ENCODE data around the gene NOC4L.

NOC4L gene

GRCh38 chr12:132187646-132188450 is 43.6 kb downstream of the NOC4L start:
- Histone ChIP-seq H3K4me3 (ENCODE audit: low read depth, low read length, poor library complexity, severe bottlenecking) (no peak overlapping the region), H3K27me3 (ENCODE audit: insufficient read depth, low read length) (peaks cover 2% of the 10 kb centered on the region; the same call in 1 of the 2 replicates), H3K36me3 (ENCODE audit: insufficient read depth, low read length) (no peaks in the 10 kb centered on the region), H3F3A (ENCODE audit: insufficient read depth, low read length) (no peaks in the 10 kb centered on the region), H3K79me2 (ENCODE audit: insufficient read depth, low read length) (no peaks in the 10 kb centered on the region), H4K20me1 (ENCODE audit: insufficient read depth, low read length) (no peaks in the 10 kb centered on the region), H3K9ac (ENCODE audit: low read length) (no peak overlapping the region), H3K4me1 (ENCODE audit: insufficient read depth, low read length, severe bottlenecking) (peaks cover 8% of the 10 kb centered on the region), H3K27ac (ENCODE audit: low read depth, low read length, poor library complexity, severe bottlenecking) (no peak overlapping the region), H3K4me2 (ENCODE audit: low read length) (no peak overlapping the region), H3K9me3 (ENCODE audit: low read length) (no peaks in the 10 kb centered on the region), H3K9me2 (ENCODE audit: low read depth, low read length) (no peaks in the 10 kb centered on the region), H2AFZ (ENCODE audit: low read length) (no peak overlapping the region)
- TF ChIP-seq, protein P1, sequence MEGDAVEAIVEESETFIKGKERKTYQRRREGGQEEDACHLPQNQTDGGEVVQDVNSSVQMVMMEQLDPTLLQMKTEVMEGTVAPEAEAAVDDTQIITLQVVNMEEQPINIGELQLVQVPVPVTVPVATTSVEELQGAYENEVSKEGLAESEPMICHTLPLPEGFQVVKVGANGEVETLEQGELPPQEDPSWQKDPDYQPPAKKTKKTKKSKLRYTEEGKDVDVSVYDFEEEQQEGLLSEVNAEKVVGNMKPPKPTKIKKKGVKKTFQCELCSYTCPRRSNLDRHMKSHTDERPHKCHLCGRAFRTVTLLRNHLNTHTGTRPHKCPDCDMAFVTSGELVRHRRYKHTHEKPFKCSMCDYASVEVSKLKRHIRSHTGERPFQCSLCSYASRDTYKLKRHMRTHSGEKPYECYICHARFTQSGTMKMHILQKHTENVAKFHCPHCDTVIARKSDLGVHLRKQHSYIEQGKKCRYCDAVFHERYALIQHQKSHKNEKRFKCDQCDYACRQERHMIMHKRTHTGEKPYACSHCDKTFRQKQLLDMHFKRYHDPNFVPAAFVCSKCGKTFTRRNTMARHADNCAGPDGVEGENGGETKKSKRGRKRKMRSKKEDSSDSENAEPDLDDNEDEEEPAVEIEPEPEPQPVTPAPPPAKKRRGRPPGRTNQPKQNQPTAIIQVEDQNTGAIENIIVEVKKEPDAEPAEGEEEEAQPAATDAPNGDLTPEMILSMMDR (IDR thresholded peaks at IDR 0.05; ENCODE audit: low read length) = no peak
- TF ChIP-seq EZH2 (IDR thresholded peaks at IDR 0.05; ENCODE audit: borderline replicate concordance, low read length) = no peak

- Histone ChIP-seq H3K27ac (ENCODE audit: low read depth, low read length, poor library complexity, severe bottlenecking) (no peak overlapping the region), H3K4me2 (ENCODE audit: low read length) (no peak overlapping the region), H3K4me1 (ENCODE audit: insufficient read depth, low read length, severe bottlenecking) (peaks cover 8% of the 10 kb centered on the region), H3K9me3 (ENCODE audit: low read length) (no peaks in the 10 kb centered on the region), H3K4me3 (ENCODE audit: low read depth, low read length, poor library complexity, severe bottlenecking) (no peak overlapping the region), H3K79me2 (ENCODE audit: insufficient read depth, low read length) (no peaks in the 10 kb centered on the region), H3K9ac (ENCODE audit: low read length) (no peak overlapping the region), H2AFZ (ENCODE audit: low read length) (no peak overlapping the region), H4K20me1 (ENCODE audit: insufficient read depth, low read length) (no peaks in the 10 kb centered on the region), H3K27me3 (ENCODE audit: insufficient read depth, low read length) (no peaks in the 10 kb centered on the region; the same call in 1 of the 2 replicates), H3K36me3 (ENCODE audit: insufficient read depth, low read length) (no peaks in the 10 kb centered on the region), H3K9me2 (ENCODE audit: low read depth, low read length) (no peaks in the 10 kb centered on the region), H3F3A (ENCODE audit: insufficient read depth, low read length) (no peaks in the 10 kb centered on the region)
- TF ChIP-seq EZH2 (IDR thresholded peaks at IDR 0.05; ENCODE audit: borderline replicate concordance, low read length) = no peak
Observed at GRCh38 chr12:132188451-132188901, 44.2 kb downstream of the NOC4L start.

GRCh38 chr12:132188916-132189325 is 44.7 kb downstream of the NOC4L start:
- no peaks in the 10 kb centered on the region; the same call in 1 of the 2 replicates for H3K27me3 ChIP-seq (ENCODE audit: insufficient read depth, low read length)
- H3K4me3 ChIP-seq (ENCODE audit: low read depth, low read length, poor library complexity, severe bottlenecking) = peak overlapping the region; percentile 62
- no peaks in the 10 kb centered on the region for H3K9me2 ChIP-seq (ENCODE audit: low read depth, low read length)
- peak overlapping the region; percentile 43; the same call in 1 of the 2 replicates for H3K9ac ChIP-seq (ENCODE audit: low read length)
- H3F3A ChIP-seq (ENCODE audit: insufficient read depth, low read length) = no peaks in the 10 kb centered on the region
- no peaks in the 10 kb centered on the region; the same call in 1 of the 2 replicates for H3K9me3 ChIP-seq (ENCODE audit: low read length)
- H3K4me1 ChIP-seq (ENCODE audit: insufficient read depth, low read length, severe bottlenecking) = peaks cover 8% of the 10 kb centered on the region
- no peaks in the 10 kb centered on the region for H4K20me1 ChIP-seq (ENCODE audit: insufficient read depth, low read length)
- H2AFZ ChIP-seq (ENCODE audit: low read length) = no peak overlapping the region
- no peaks in the 10 kb centered on the region for H3K79me2 ChIP-seq (ENCODE audit: insufficient read depth, low read length)
- H3K36me3 ChIP-seq (ENCODE audit: insufficient read depth, low read length) = no peaks in the 10 kb centered on the region
- peak overlapping the region; percentile 72 for H3K4me2 ChIP-seq (ENCODE audit: low read length)
- H3K27ac ChIP-seq (ENCODE audit: low read depth, low read length, poor library complexity, severe bottlenecking) = no peak overlapping the region
- TF ChIP-seq, protein P1 (IDR thresholded peaks at IDR 0.05; ENCODE audit: low read length) = no peak
- no peak for TF ChIP-seq EZH2 (IDR thresholded peaks at IDR 0.05; ENCODE audit: borderline replicate concordance, low read length)
